Caki2 (cell line): Measurements from ENCODE around the gene CIAO3. TPM values are rescaled to one million over a fixed set of nuclear protein-coding genes. Genes with fewer than 3 reads are reported as not detected.
"Not testable (repeated sequence)": the region's sequence is repeated elsewhere in the genome, so short reads cannot be mapped to it uniquely, and the experiment has no call there.

ENCODE experiments used
- DNase-seq: peaks from one replicate; pipeline ENCODE4 v3.0.0-alpha.2; 2015; ENCODE audit warnings: low read depth
- in situ Hi-C: cut with HindIII; loops from 2 replicates; pipeline ENCODE4 v1.10.0; 2016; ENCODE audit warnings: low sequenced_read_pairs, low pct_unique_long_range_greater_than_20kb, mixed read lengths
- total RNA-seq: library from RNA; depleted of rRNA; stranded (reverse); fragments of >200 nt; shearing (Covaris generic); gene quantifications from 2 replicates; pipeline ENCODE4 v1.2.3, GENCODE V29; 2014; ENCODE audit warnings: low replicate concordance

The CIAO3 gene
- total RNA-seq, 1 experiment from 2014 or later: 75.6 TPM

- in situ Hi-C loops: no loop called here
- no peak for DNase-seq
Measured at GRCh38 chr16:743794-744500, 3.1 kb upstream of the CIAO3 start.

GRCh38 chr16:742894-743293, 2.1 kb upstream of the CIAO3 start:
- DNase-seq, in situ Hi-C loops: not testable (repeated sequence)

GRCh38 chr16:741986-742629, 1.3 kb upstream of the CIAO3 start:
- in situ Hi-C loops: no loop called here
- no peak for DNase-seq

- in situ Hi-C loops: no loop called here
- DNase-seq: no peak
Measured at GRCh38 chr16:740459-740763, 386 bp downstream of the CIAO3 start.

GRCh38 chr16:739560-740458, 988 bp downstream of the CIAO3 start:
- in situ Hi-C loops: no loop called here
- no peak for DNase-seq

GRCh38 chr16:736936-737481, 3.8 kb downstream of the CIAO3 start:
- in situ Hi-C loops: no loop called here
- no peak for DNase-seq

- in situ Hi-C loops: no loop called here
- no peak for DNase-seq
Measured at GRCh38 chr16:735982-736453, 4.8 kb downstream of the CIAO3 start.

GRCh38 chr16:734981-735881, 5.6 kb downstream of the CIAO3 start:
- in situ Hi-C loops: no loop called here
- DNase-seq: no peak

- in situ Hi-C loops: no loop called here
- DNase-seq: no peak
Measured at GRCh38 chr16:734208-734980, 6.4 kb downstream of the CIAO3 start.

GRCh38 chr16:733382-734207, 7.2 kb downstream of the CIAO3 start:
- in situ Hi-C loops: no loop called here
- DNase-seq: no peak

GRCh38 chr16:732936-733335, 7.9 kb downstream of the CIAO3 start:
- DNase-seq: no peak
- in situ Hi-C loops: no loop called here

- in situ Hi-C loops: no loop called here
- DNase-seq: no peak
Measured at GRCh38 chr16:732332-732731, 8.5 kb downstream of the CIAO3 start.

GRCh38 chr16:730666-731509, 9.9 kb downstream of the CIAO3 start:
- DNase-seq: no peak
- in situ Hi-C loops: no loop called here

GRCh38 chr16:729768-730665, 10.8 kb downstream of the CIAO3 start:
- in situ Hi-C loops: no loop called here
- no peak for DNase-seq
